D341Med (cell line): Measurements from ENCODE around the gene PPIE.
A peak's percentile ranks its signal among the peaks of the same experiment; 100 is the strongest.

Experiments used
- DNase-seq: peaks from one replicate; pipeline ENCODE4 v3.0.0; 2012; ENCODE audit warnings: low spot score

PPIE gene

GRCh38 chr1:39738622-39739366 is at the start of gene PPIE:
Gene PPIE, plus strand, starts transcription at chr1:39738882. Its CDS starts 19 bp downstream, at chr1:39738901.
- peak; percentile 92 for DNase-seq

DNA sequence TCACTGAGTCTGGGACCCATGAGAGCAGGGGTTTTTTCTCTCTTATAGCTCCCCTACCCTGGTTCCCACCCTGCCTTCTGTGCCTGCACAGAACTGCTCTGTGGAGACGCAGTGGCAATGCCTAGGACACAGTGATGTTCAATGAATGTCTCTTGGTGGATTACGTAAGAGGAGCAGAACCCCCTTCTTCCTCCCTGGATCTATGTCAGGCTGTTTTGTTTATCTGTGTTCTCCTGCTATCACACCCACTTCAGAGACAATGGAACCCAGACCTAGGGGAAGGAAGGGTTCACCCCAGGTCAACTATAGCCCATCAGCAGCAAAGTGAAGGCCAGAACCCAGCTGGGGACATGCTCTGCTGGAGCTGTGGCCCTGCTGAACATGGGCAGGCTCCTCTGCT is 49.5 kb upstream of the PPIE start:
- DNase-seq: no peak

GRCh38 chr1:39689635-39690034 is 49.0 kb upstream of the PPIE start:
- no peak for DNase-seq

- DNase-seq: no peak
Measured at GRCh38 chr1:39690225-39690624, 48.5 kb upstream of the PPIE start.

GRCh38 chr1:39690794-39691382 is 47.8 kb upstream of the PPIE start:
- no peak for DNase-seq

DNA sequence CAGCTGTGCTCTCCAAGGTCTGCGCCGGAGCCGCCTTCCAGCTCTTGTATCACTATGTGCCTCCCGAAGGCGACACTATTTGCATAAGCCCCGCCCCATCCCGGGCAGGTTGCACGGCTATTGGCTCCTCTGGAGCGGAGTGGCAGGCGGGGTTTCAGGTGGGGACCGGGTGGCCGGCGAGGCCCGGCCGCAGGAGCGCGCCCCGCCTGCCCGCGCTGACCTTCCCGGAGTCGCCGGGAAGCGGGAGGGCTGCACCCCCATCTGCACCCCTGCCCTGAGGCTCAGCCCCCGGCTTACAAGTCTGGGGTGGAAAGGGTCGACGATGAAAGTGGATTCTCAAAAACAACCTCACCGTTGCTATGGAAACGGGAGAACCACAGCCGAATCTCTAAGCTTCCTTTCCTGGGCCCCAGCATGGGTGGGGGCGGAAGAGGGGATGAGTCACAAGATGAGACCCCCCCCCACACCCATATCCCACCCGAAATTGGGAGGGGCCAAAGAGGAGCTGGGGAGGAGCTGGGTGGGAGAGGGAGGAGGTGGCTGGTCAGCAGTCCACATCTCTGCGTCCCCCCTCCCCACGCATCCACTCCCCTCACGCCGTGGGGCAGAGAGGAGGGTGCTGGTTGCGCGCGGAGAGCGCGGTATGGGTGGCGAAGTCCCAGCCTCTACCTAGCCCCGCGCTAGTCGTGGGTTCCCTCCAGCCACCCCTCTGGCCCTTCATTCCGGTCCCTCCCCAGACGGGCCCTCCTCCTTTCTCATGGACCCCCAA is 47.1 kb upstream of the PPIE start, which contains the start of gene HPCAL4:
Gene HPCAL4, minus strand, starts transcription at position 51 of the 769 bp plus-strand sequence. CDS start 6,830 bp downstream, outside the sequence.
- peak; percentile 88 for DNase-seq

DNA sequence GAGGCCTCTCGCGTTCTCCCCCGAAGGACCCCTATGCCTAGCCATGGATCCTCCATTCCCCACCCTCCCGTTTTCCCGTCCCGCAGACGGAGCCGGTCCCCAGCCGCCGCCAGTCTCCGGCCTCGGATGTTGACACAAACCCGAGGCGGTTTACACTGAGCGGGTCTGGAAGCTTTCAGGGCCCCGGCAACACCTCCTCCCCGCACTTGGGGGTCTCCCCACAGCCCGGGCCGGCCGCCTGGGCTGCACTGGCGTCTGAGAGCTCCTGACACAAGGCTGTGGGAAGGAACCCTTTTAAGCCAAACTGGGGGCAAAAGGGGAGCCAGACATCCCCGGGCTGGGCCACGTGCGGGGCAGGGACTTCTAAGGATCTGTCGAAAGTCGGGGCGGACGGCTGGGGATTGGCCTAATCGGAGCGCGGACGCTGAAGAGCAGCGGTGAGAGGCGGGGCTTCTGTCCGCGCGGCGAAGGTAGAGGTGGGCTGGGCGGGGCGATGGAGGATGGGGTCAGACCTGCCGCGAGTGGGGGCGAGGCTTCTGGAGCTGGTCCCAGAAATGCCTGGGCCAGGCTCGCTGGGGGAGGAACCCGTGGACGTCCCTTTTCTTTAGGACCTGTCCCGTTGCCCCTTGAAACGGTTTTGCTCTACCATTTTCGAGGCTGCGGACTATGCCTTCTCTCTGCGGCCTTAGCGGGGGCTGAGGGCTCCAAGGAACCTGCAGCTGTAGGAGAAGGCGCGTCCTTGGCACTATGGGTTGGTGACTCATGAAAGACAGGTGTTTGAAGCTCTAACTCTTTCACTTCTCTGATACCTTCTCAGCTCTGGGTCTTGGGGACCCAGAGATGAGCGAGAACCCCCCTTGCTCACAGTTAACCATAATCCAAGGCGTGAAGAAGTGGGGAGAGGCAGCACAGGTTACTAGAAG is 46.3 kb upstream of the PPIE start:
- peak; percentile 47 for DNase-seq

- no peak for DNase-seq
Measured at GRCh38 chr1:39694026-39694425, 44.7 kb upstream of the PPIE start.

GRCh38 chr1:39695016-39695415 is 43.7 kb upstream of the PPIE start:
- no peak for DNase-seq

DNA sequence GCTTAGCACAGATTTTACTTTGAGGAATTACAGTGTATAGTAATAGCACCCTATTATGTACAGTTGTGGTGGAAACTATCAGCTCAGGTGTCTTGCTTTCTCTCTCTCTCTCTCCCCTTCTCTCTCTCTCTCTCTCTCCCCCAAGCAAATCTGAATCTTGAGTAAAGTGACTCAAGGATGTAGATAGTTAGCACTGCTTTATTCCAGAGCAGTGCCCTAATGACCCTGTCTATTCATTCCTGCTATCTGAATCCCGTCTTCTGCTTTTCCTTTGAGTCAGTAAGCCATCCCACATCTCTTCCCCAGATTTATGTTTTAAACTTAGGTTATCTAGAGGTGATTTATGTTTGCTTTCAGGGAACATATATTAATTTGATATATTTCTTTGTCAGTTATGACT is 42.2 kb upstream of the PPIE start:
- no peak for DNase-seq

DNA sequence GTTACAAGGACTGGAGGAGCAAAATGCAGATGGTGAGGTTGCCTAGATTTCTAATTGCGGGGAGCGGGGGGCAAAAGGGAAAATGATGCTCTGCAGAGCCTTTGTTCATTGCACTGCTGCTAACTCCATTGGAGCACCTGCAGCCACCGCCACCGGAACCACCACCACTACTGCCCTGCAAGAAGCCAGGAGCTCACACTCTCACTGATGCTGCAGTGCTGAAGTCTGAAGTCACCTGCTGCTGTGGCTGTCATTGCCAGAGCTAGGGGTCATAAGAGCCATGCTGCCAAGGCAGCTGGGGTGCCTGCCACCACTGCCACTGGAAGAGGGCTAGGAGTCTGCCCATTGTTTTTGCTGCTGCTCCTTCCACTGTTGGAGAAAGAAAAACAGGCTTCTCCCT is 40.1 kb upstream of the PPIE start:
- DNase-seq: no peak

DNA sequence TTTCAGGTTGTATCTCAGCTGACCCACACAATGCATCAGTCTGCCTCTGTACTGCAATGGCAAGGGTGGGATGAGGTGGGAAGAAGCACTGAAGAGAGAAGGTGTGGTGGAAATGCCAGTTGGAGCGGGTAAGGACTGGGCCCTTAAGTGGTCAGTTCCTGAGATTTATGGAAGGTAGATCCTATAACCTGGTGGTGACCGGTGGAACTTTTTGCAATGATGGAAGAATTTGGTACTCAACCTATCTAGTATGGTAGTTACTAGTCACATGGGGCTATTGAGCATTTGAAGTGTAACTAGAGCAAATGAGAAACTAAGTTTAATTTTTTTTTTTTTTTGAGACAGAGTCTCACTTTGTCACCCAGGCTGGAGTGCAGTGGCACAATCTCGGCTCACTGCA is 39.3 kb upstream of the PPIE start:
- DNase-seq: no peak

- no peak for DNase-seq
Measured at GRCh38 chr1:39700348-39700747, 38.3 kb upstream of the PPIE start.

GRCh38 chr1:39701049-39701439 is 37.6 kb upstream of the PPIE start:
- no peak for DNase-seq

DNA sequence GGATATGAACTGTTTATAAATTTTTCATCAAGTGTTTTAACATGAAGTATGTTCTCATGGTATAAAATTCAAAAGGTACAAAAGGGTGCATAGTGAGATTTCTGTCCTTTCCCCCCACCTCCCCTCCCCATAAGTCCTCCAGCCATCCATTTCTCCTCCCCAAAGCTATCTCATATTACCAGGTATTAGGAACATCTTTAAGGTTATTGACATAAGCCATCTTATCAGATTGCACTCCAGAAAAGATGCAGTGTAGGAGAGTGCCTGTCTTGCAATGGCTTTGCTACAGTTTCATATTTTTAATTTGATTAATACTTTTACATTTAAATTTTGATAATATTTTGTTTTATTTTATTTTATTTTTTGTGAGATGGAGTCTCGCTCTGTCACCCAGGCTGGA is 33.9 kb upstream of the PPIE start:
- no peak for DNase-seq

DNA sequence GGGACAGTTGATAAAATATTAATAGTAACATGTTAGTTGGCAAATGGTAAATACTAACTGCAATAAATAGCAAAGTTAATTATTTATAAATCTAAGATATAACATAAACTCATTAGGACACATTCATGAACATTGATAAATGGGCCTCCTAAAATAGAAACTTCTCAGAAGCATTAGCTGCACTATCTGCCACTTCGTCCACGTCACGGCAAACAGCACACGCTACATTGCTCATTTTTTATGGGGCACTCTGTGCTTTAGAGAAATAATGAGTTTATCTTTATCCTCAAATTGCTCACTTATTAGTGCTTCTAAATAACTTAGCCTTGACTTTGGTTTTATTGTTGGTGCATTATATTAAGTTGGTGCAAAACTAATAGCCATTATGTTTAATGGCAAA is 31.2 kb upstream of the PPIE start:
- no peak for DNase-seq

DNA sequence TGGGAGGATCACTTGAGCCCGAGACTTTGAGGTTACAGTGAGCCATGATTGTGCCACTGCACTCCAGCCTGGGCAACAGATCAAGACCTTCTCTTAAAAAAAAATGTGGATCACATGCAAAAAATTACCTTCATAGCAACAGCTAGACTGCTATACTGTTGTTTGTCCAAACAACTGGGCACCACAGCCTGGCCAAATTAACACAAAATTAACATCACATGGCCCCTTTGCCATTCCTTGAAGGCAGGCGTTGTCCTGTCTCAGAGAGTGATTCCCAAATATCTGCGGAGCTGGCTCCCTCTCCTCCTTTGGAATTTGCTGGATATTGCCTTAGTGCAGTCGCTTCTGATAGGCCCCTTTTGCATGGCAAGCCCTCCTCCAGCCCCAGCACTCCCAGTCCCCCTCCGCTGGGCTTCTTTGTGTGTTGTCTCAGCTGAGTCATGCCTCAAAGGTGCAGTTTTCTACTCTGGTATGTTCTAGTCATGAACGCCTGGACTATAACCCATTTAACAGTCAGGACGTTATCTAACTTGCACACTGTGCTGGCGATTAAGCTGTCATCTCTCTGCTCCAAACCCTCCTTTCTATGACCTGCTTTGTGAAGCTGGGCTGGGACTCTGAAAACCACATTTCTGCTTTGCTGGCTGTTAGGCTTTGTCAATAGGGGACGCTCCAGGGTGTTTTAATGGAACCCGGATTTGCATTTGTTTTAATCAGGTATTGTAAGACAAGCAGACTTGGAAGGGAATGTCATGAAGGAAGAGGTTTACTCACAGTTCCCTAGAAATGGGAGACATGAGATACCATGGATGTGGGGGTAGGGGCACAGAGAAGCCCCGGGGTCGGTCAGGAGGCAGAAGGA is 27.3 kb upstream of the PPIE start:
- no peak for DNase-seq

DNA sequence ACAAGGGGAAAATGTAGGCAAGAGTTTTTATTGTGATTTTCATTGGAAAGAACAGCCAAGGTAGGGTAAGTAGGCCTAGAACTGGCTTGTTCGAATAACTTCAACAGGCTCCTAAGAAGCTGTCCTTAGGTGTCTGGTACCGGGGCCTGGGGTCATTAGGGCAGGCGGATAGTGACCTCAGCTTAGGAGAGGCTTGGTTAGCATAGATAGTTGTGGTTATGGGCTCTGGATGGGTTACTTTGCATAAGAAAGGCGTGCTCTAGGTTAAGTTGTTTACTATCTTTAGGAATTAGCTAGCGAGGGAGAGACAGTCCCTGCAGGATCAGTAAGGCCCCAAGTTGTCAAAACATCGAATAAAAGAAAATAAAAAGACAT is 26.7 kb upstream of the PPIE start:
- no peak for DNase-seq

DNA sequence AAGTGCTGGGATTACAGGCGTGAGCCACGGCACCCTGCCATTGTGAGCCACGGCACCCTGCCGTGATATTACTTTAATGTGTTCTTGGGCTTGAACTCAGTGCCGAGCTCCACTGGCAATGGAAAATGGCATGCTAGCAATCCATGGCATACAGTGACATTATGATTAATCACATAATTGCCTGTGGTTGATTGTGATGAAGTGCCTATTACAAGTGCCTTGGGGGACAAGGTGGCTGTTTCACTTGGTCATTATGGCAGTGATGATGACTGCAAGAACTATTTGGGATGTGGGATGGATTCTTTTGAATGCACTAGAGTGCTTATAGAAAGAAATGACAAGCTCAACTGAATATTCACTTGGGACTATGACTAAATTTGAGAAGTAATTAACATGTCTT is 25.1 kb upstream of the PPIE start:
- no peak for DNase-seq

DNA sequence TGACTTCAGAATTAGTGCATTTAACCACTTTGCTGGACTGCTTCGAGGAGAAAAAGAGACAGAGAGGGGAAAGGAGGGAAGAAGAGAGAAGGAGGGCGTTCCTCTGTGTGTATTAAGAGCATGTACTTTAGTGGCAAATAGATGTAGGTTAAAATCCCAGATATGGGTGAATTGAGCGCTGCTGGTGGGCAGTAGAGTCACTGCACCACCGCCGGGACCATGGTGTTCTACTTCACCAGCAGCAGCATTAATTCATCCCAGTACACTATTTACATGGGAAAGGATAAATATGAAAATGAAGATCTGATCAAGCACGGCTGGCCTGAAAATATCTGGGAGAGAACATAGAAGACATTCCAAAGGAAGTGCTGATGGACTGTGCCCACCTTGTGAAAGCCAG is 20.9 kb upstream of the PPIE start:
- DNase-seq: no peak
